ENCODE data around the gene PCSK2. TPM values are rescaled to one million over a fixed set of nuclear protein-coding genes. Genes with fewer than 3 reads are reported as not detected.

PCSK2 gene
- total RNA-seq, 1 experiment from 2014 or later: 245 TPM

GRCh38 chr20:17469246-17470030 lies 242.6 kb downstream of the PCSK2 start:
- no peak overlapping the region for H3K4me3 ChIP-seq (ENCODE audit: low read depth, low read length, poor library complexity, severe bottlenecking)
- intact Hi-C loops (cut with micrococcal nuclease; ENCODE audit: unreplicated experiment): no loop called here
- H3K27ac ChIP-seq (ENCODE audit: low read depth, low read length, poor library complexity, severe bottlenecking): no peak overlapping the region
- no peak for DNase-seq (ENCODE audit: low spot score)
- no TSS peak for BruUV-seq (replicated peaks)
- H3K4me1 ChIP-seq (ENCODE audit: insufficient read depth, low read length, poor library complexity, severe bottlenecking): no peaks in the 10 kb centered on the region
- POLR2A ChIA-PET (ENCODE audit: low non-redundant PET): interaction anchor here (0.7 kb wide), 1 partner anchor 701 kb away, joined by 3 read pairs; no protein-coding TSS in a partner anchor
- H3K9me3 ChIP-seq (ENCODE audit: low read depth, low read length, poor library complexity, severe bottlenecking): no peaks in the 10 kb centered on the region
- TF ChIP-seq, protein P1, sequence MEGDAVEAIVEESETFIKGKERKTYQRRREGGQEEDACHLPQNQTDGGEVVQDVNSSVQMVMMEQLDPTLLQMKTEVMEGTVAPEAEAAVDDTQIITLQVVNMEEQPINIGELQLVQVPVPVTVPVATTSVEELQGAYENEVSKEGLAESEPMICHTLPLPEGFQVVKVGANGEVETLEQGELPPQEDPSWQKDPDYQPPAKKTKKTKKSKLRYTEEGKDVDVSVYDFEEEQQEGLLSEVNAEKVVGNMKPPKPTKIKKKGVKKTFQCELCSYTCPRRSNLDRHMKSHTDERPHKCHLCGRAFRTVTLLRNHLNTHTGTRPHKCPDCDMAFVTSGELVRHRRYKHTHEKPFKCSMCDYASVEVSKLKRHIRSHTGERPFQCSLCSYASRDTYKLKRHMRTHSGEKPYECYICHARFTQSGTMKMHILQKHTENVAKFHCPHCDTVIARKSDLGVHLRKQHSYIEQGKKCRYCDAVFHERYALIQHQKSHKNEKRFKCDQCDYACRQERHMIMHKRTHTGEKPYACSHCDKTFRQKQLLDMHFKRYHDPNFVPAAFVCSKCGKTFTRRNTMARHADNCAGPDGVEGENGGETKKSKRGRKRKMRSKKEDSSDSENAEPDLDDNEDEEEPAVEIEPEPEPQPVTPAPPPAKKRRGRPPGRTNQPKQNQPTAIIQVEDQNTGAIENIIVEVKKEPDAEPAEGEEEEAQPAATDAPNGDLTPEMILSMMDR (conservative IDR thresholded peaks at IDR 0.05; ENCODE audit: low read depth, low read length): no peak
- no peak for TF ChIP-seq EZH2 (IDR thresholded peaks at IDR 0.05; ENCODE audit: borderline replicate concordance, low read depth, low read length, poor library complexity, severe bottlenecking)
- H3K27me3 ChIP-seq (replicated peaks; ENCODE audit: insufficient read depth, low read depth, low read length, poor library complexity): no peaks in the 10 kb centered on the region
- CTCF ChIA-PET: no interaction called here
- peaks cover 11% of the 10 kb centered on the region for H3K36me3 ChIP-seq (ENCODE audit: insufficient read depth, low read length, poor library complexity, severe bottlenecking)

DNA sequence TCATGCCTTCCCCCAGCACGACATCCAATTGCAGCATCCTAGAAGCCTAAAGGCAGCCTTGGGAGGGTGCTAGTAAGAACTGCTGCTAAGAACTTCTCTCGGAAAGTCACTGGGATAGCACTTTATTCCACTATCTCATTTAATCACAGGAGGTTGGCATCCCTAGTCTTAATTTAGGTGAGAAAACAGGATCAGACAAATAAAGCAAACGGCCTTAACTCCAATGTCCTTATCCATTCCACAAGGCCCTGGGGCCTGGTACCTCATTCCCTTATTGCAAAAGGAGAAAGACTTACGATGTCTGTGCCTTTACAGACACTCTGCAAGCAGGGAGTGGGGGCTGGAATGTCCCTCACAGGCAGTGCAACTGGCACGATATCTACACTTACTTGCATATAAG lies 243.7 kb downstream of the PCSK2 start:
- Histone ChIP-seq H3K4me1 (ENCODE audit: insufficient read depth, low read length, poor library complexity, severe bottlenecking) (no peaks in the 10 kb centered on the region), H3K4me3 (ENCODE audit: low read depth, low read length, poor library complexity, severe bottlenecking) (no peak overlapping the region), H3K9me3 (ENCODE audit: low read depth, low read length, poor library complexity, severe bottlenecking) (no peaks in the 10 kb centered on the region), H3K36me3 (ENCODE audit: insufficient read depth, low read length, poor library complexity, severe bottlenecking) (peaks cover 11% of the 10 kb centered on the region), H3K27ac (ENCODE audit: low read depth, low read length, poor library complexity, severe bottlenecking) (no peak overlapping the region), H3K27me3 (replicated peaks; ENCODE audit: insufficient read depth, low read depth, low read length, poor library complexity) (no peaks in the 10 kb centered on the region)
- POLR2A ChIA-PET (ENCODE audit: low non-redundant PET): no interaction called here
- CTCF ChIA-PET: no interaction called here
- DNase-seq (ENCODE audit: low spot score): no peak
- intact Hi-C loops (cut with micrococcal nuclease; ENCODE audit: unreplicated experiment): no loop called here
- no TSS peak for BruUV-seq (replicated peaks)
- TF ChIP-seq EZH2 (IDR thresholded peaks at IDR 0.05; ENCODE audit: borderline replicate concordance, low read depth, low read length, poor library complexity, severe bottlenecking): no peak
- TF ChIP-seq, protein P1 (conservative IDR thresholded peaks at IDR 0.05; ENCODE audit: low read depth, low read length): no peak

DNA sequence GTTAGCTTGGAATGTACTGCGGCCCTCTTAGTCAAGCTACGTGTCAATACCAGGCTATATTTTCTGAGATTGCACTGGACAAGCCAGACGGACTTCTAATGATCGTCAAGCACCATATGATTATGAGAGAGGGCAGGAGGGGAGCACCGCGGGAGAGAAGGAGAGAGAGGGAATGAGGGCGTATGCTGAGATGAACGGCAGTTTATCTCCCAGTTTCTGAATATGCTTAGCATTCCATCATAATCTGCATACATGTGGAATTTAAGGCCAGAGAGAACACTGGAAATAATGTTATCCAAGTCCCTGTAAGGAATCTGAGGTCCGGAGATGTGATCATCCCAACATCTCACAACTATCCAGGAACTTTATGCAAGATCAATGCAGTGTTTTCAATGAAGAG lies 244.1 kb downstream of the PCSK2 start:
- Histone ChIP-seq H3K9me3 (ENCODE audit: low read depth, low read length, poor library complexity, severe bottlenecking) (no peaks in the 10 kb centered on the region), H3K4me1 (ENCODE audit: insufficient read depth, low read length, poor library complexity, severe bottlenecking) (no peaks in the 10 kb centered on the region), H3K27ac (ENCODE audit: low read depth, low read length, poor library complexity, severe bottlenecking) (no peak overlapping the region), H3K4me3 (ENCODE audit: low read depth, low read length, poor library complexity, severe bottlenecking) (no peak overlapping the region), H3K27me3 (replicated peaks; ENCODE audit: insufficient read depth, low read depth, low read length, poor library complexity) (no peaks in the 10 kb centered on the region), H3K36me3 (ENCODE audit: insufficient read depth, low read length, poor library complexity, severe bottlenecking) (peaks cover 7% of the 10 kb centered on the region)
- no peak for TF ChIP-seq EZH2 (IDR thresholded peaks at IDR 0.05; ENCODE audit: borderline replicate concordance, low read depth, low read length, poor library complexity, severe bottlenecking)
- TF ChIP-seq, protein P1 (conservative IDR thresholded peaks at IDR 0.05; ENCODE audit: low read depth, low read length): no peak
- CTCF ChIA-PET: no interaction called here
- no peak for DNase-seq (ENCODE audit: low spot score)
- POLR2A ChIA-PET (ENCODE audit: low non-redundant PET): no interaction called here
- BruUV-seq (replicated peaks): no TSS peak
- intact Hi-C loops (cut with micrococcal nuclease; ENCODE audit: unreplicated experiment): no loop called here

Data from A673 (cell line).